ENCODE results near the gene PPARG. TPM values are rescaled to one million over a fixed set of nuclear protein-coding genes. Genes with fewer than 3 reads are reported as not detected.

The PPARG gene
- total and polyA plus RNA-seq, 2 of the 8 experiments (the other 6 are each of a cell fraction or from before 2014, with no cell fraction given), result 0.06 TPM; not detected in 1

DNA sequence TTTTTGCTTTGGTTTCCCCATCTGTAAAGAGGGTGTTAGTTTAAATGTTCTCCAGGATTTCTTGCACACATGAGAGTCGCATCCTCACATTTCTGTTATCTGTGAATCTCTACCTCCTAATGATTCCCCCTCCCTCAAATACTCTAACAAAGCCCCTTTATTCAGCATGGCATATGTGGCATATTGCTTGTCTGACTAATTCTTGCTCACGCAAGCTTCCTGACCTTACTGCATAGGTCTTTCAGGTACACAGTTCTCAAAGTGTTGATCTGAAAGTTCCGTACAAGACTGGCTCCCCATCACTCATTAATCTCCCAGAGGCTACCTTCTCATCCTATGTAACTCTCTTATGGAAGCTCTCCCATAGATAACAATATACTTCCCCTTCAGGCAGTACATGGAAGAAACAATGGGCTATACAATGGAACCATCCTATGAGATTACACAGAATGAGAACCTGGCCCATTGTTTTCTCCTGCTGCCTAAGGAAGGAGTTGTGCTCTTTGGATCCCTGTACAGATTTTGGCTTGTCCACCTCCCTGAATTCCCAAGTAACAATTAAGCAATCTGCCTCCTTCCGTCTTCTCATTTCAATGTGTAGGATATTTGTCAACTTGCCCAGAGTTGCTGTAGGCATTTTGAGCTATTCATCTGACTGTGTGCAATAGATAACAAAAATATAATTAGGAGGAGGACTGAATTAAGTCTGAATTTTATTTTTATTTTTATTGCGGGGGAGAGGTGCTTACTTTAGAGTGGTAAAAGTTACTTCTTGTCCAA is 51.0 kb downstream of the PPARG start:
- TF ChIP-seq, protein P1, sequence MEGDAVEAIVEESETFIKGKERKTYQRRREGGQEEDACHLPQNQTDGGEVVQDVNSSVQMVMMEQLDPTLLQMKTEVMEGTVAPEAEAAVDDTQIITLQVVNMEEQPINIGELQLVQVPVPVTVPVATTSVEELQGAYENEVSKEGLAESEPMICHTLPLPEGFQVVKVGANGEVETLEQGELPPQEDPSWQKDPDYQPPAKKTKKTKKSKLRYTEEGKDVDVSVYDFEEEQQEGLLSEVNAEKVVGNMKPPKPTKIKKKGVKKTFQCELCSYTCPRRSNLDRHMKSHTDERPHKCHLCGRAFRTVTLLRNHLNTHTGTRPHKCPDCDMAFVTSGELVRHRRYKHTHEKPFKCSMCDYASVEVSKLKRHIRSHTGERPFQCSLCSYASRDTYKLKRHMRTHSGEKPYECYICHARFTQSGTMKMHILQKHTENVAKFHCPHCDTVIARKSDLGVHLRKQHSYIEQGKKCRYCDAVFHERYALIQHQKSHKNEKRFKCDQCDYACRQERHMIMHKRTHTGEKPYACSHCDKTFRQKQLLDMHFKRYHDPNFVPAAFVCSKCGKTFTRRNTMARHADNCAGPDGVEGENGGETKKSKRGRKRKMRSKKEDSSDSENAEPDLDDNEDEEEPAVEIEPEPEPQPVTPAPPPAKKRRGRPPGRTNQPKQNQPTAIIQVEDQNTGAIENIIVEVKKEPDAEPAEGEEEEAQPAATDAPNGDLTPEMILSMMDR (IDR thresholded peaks at IDR 0.05; ENCODE audit: control extremely low read depth in 1 of 3, insufficient read depth in 1 of 3, low read depth in 1 of 3, low read length in 3 of 3), result no peak
- Histone ChIP-seq H2AFZ (ENCODE audit: low read length) (no peak overlapping the region), H3K36me3 (ENCODE audit: control insufficient read depth in 2 of 4, insufficient read depth in 4 of 4, low read length in 3 of 4) (no peaks in the 10 kb centered on the region), H3K23ac (ENCODE audit: insufficient read length) (no peak overlapping the region), H4K91ac (replicated peaks; ENCODE audit: insufficient read length, low read length) (no peak overlapping the region), H2AK5ac (ENCODE audit: low read depth, low read length) (no peak overlapping the region), H3K9ac (replicated peaks in 1 of 4; ENCODE audit: extremely low read depth in 1 of 4, low read depth in 3 of 4, low read length in 3 of 4) (no peak overlapping the region), H3K79me1 (ENCODE audit: low read depth, low read length) (no peaks in the 10 kb centered on the region), H2BK12ac (ENCODE audit: low read depth, low read length) (no peak overlapping the region), H3K18ac (ENCODE audit: extremely low read depth, low read length) (no peak overlapping the region), H2BK5ac (ENCODE audit: low read depth, low read length) (no peak overlapping the region), H3K27ac (ENCODE audit: low read depth, low read length) (no peak overlapping the region), H3K56ac (replicated peaks; ENCODE audit: insufficient read length, low read depth, low read length) (no peak overlapping the region), H3K4me2 (ENCODE audit: insufficient read depth in 1 of 2, low read depth in 2 of 2, low read length in 2 of 2) (no peak overlapping the region), H4K8ac (ENCODE audit: extremely low read depth, insufficient read depth, low read length) (no peak overlapping the region), H4K5ac (ENCODE audit: insufficient read length, low read depth, low read length) (no peak overlapping the region), H4K20me1 (replicated peaks in 1 of 2; ENCODE audit: control insufficient read depth in 1 of 2, insufficient read depth in 2 of 2, low read length in 2 of 2) (no peaks in the 10 kb centered on the region), H3K9me3 (ENCODE audit: insufficient read depth in 2 of 2, low read depth in 1 of 2, low read length in 1 of 2) (no peaks in the 10 kb centered on the region), H3K79me2 (ENCODE audit: control insufficient read depth in 1 of 2, insufficient read depth in 2 of 2, low read length in 2 of 2) (no peaks in the 10 kb centered on the region), H3K14ac (ENCODE audit: insufficient read length) (no peak overlapping the region), H3K4ac (replicated peaks; ENCODE audit: insufficient read length, low read depth, low read length) (no peak overlapping the region), H2BK15ac (ENCODE audit: low read length) (no peak overlapping the region), H3K4me3 (ENCODE audit: extremely low read depth in 1 of 4, insufficient read depth in 2 of 4, low read depth in 3 of 4, low read length in 4 of 4) (no peak overlapping the region), H2BK20ac (ENCODE audit: low read length) (no peak overlapping the region), H2BK120ac (replicated peaks; ENCODE audit: low read depth, low read length) (no peak overlapping the region), H3K27me3 (replicated peaks in 1 of 4; ENCODE audit: control insufficient read depth in 3 of 4, extremely low read depth in 1 of 4, insufficient read depth in 3 of 4, low read length in 3 of 4) (no peaks in the 10 kb centered on the region), H3K4me1 (replicated peaks in 1 of 4; ENCODE audit: control insufficient read depth in 3 of 4, insufficient read depth in 4 of 4, low read length in 3 of 4) (no peaks in the 10 kb centered on the region), H3K23me2 (ENCODE audit: low read depth, low read length) (no peaks in the 10 kb centered on the region)
- DNase-seq (ENCODE audit: low read depth in 1 of 2, low spot score in 2 of 2) (no peak), FAIRE-seq (no peak)
- CTCF ChIA-PET (ENCODE audit: partially characterized antibody), result interaction anchor here (0.6 to 1.0 kb wide), 5 partner anchors 11 to 141 kb away, joined by 3 to 4 read pairs (median 3); no protein-coding TSS in a partner anchor
- 87% methylated on average over 5 of the region's 5 CpGs; no CpG with 5 or more reads in 1 of the 2 experiments for WGBS, 2 experiments (ENCODE audit: extremely low coverage in 1 of 2, insufficient coverage in 1 of 2, insufficient read length in 1 of 2, insufficient replicate concordance in 2 of 2, low coverage in 1 of 2, low lambda C conversion rate in 2 of 2, missing lambda C conversion rate in 1 of 2)
- POLR2A ChIA-PET (ENCODE audit: partially characterized antibody), result no interaction called here
